Esophagus muscularis mucosa (tissue), 4 donors: Measurements from ENCODE around the gene GALNTL6. TPM values are rescaled to one million over a fixed set of nuclear protein-coding genes. Genes with fewer than 3 reads are reported as not detected.

ENCODE experiments used
- DNase-seq: peaks from one replicate; pipeline ENCODE4 v3.0.0-alpha.2; 2017; ENCODE audit errors: extremely low spot score
- H3K27ac ChIP-seq, 4 donors: fragments of 200-600 bp; sonication (generic); replicated peaks in 1 of 4; 1 replicate in 3 of 4; 2 replicates in 1 of 4; pipeline ENCODE4 v1.5.1; 2016 to 2019; ENCODE audit warnings: mild to moderate bottlenecking in 1 of 4
- H3K27me3 ChIP-seq, 4 donors: fragments of 200-600 bp; sonication (generic); one replicate each; pipeline versions ENCODE4 v1.5.1 to v1.6.0; 2016 to 2019
- H3K36me3 ChIP-seq, 4 donors: fragments of 200-600 bp; sonication (generic); one replicate each; pipeline ENCODE4 v1.5.1; 2016 to 2019
- H3K4me1 ChIP-seq, 4 donors: fragments of 200-600 bp; sonication (generic); one replicate each; pipeline ENCODE4 v1.5.1; 2016 to 2019
- H3K4me3 ChIP-seq, 4 donors: fragments of 200-600 bp; sonication (generic); 1 replicate in 2 of 4; 2 replicates in 2 of 4; pipeline ENCODE4 v1.5.1; 2016 to 2019; ENCODE audit warnings: mild to moderate bottlenecking in 4 of 4, moderate library complexity in 1 of 4
- H3K9me3 ChIP-seq, 4 donors: fragments of 200-600 bp; sonication (generic); 1 replicate in 3 of 4; 2 replicates in 1 of 4; pipeline ENCODE4 v1.5.1; 2016 to 2019
- EP300 ChIP-seq: sonication (generic); formaldehyde crosslinking; IDR thresholded peaks from one replicate; pipeline ENCODE4 v1.6.1; 2017; ENCODE audit warnings: antibody characterized with exemption
- POLR2A ChIP-seq: fragments of 450-650 bp; IDR thresholded peaks from one replicate; pipeline ENCODE4 v1.6.1; 2017; ENCODE audit warnings: antibody characterized with exemption, moderate library complexity, mild to moderate bottlenecking, low read depth
- POLR2AphosphoS5 ChIP-seq, 2 donors: sonication (generic); formaldehyde crosslinking; IDR thresholded peaks; one replicate each; pipeline ENCODE4 v1.6.1; 2017; ENCODE audit warnings: antibody characterized with exemption in 2 of 2
- WGBS: methylation state at CpG from one replicate; pipeline ENCODE4 v1.1.5; 2018; 5-methylcytosine and 5-hydroxymethylcytosine counted together
- intact Hi-C: fragments of 100-400 bp; cut with DNase I; formaldehyde crosslinking; loops from one replicate; pipeline ENCODE4 v1.15.1; 2023
- total RNA-seq, 4 donors: library from RNA; depleted of rRNA; stranded (reverse); fragments of >200 nt; gene quantifications; one replicate each; pipeline versions ENCODE4 v1.1.0 to v1.2.1, GENCODE V29; 2016
- TF ChIP-seq, protein P1 (sequence below), 3 experiments: fragments of 200-600 bp in 2 of 3; fragments of 450-650 bp in 1 of 3; sonication (generic) in 2 of 3; IDR thresholded peaks; one replicate each; pipeline ENCODE4 v1.5.1; 2017 to 2019; ENCODE audit warnings: antibody characterized with exemption in 3 of 3, mild to moderate bottlenecking in 2 of 3, moderate library complexity in 1 of 3

GALNTL6 gene
- total RNA-seq, 4 donors from 2014 or later = 0.33 to 0.42 TPM; not detected in 2

- Histone ChIP-seq H3K36me3 (no peaks in the 10 kb centered on the region), H3K9me3 (no peaks in the 10 kb centered on the region), H3K4me1 (no peaks in the 10 kb centered on the region), H3K4me3 (no peak overlapping the region), H3K27ac (no peak overlapping the region), H3K27me3 (no peaks in the 10 kb centered on the region)
- intact Hi-C loops = no loop called here
- 35% methylated on average over 4 of the region's 4 CpGs for WGBS
- TF ChIP-seq POLR2AphosphoS5 (IDR thresholded peaks at IDR 0.05) = no peak
- no peak for TF ChIP-seq EP300
- TF ChIP-seq, protein P1, sequence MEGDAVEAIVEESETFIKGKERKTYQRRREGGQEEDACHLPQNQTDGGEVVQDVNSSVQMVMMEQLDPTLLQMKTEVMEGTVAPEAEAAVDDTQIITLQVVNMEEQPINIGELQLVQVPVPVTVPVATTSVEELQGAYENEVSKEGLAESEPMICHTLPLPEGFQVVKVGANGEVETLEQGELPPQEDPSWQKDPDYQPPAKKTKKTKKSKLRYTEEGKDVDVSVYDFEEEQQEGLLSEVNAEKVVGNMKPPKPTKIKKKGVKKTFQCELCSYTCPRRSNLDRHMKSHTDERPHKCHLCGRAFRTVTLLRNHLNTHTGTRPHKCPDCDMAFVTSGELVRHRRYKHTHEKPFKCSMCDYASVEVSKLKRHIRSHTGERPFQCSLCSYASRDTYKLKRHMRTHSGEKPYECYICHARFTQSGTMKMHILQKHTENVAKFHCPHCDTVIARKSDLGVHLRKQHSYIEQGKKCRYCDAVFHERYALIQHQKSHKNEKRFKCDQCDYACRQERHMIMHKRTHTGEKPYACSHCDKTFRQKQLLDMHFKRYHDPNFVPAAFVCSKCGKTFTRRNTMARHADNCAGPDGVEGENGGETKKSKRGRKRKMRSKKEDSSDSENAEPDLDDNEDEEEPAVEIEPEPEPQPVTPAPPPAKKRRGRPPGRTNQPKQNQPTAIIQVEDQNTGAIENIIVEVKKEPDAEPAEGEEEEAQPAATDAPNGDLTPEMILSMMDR (IDR thresholded peaks at IDR 0.05) = no peak
- TF ChIP-seq POLR2A = no peak
- no peak for DNase-seq
These were observed 885.1 kb downstream of the GALNTL6 start for GRCh38 chr4:172698256-172698655.

DNA sequence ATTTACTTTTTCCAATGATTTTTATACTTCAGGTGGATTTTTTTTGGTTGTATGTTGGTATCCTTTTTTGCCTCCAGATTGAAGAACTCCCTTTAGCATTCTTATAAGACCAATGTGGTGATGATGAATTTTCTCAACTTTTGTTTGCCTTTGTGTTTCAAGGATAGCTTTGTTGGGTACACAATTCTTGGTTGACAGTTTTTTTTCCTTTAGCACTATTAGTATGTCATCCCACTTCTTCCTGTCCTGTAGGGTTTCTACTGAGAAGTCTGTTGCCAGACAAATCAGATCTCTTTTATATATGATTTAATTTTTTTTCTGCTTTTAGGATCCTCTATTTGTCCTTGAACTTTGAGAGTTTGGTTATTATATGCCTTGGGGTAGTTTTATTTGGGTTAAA lies 892.4 kb downstream of the GALNTL6 start:
- intact Hi-C loops = no loop called here
- H3K27ac ChIP-seq = no peak overlapping the region

DNA sequence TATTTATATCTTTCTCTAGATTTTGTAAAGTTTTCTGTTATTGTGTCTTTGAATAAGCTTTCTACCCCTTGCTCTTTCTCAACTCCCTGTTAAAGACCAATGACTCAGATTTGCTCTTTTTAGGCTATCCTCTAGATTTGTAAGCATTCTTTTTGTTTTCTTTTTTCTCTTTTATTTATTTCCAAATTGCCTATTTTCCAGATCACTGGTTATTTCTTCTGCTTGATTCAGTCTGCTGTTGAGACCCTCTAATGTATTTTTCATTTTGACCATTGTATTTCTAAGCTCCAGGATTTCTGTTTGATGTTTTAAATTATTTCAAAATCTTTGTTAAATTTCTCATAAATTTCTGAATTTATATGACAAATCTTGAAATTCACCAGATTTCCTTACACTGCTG lies 892.8 kb downstream of the GALNTL6 start:
- intact Hi-C loops = no loop called here
- no peak overlapping the region for H3K4me3 ChIP-seq
- H3K4me1 ChIP-seq = no peaks in the 10 kb centered on the region
- no peaks in the 10 kb centered on the region for H3K36me3 ChIP-seq
- no peaks in the 10 kb centered on the region for H3K27me3 ChIP-seq
- DNase-seq = no peak
- peaks cover 0 to 18% (median 15%) of the 10 kb centered on the region in 4 donors for H3K9me3 ChIP-seq
- TF ChIP-seq, protein P1 (IDR thresholded peaks at IDR 0.05) = no peak
- no peak overlapping the region for H3K27ac ChIP-seq

More for the DNA sequence above, 892.4 kb downstream of the GALNTL6 start:
- peaks cover 0 to 18% (median 15%) of the 10 kb centered on the region in 4 donors for H3K9me3 ChIP-seq
- H3K4me3 ChIP-seq = no peak overlapping the region
- no peaks in the 10 kb centered on the region for H3K36me3 ChIP-seq
- TF ChIP-seq, protein P1 (IDR thresholded peaks at IDR 0.05) = no peak
- no peaks in the 10 kb centered on the region for H3K4me1 ChIP-seq
- H3K27me3 ChIP-seq = no peaks in the 10 kb centered on the region
- DNase-seq = no peak

DNA sequence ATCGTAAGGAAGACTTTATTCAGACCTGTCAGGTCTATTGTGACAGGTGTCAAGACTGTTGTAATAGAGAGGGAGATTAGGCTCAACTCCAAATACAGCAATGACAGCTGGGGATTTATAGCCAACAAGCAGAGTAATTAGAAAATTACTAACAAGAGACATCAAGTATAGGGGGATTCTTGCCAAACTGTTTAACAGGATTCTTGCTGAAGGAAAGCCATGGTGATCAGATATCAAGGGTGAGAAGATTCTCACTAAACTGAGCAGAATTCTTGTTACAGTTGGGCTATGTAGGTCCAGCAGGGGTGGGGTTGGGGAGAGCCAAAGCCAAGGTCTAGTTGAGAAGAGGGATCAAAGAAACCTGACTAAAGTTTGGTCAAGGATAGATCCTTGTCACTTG lies 894.4 kb downstream of the GALNTL6 start:
- TF ChIP-seq POLR2A (no peak), EP300 (no peak), POLR2AphosphoS5 (IDR thresholded peaks at IDR 0.05) (no peak)
- TF ChIP-seq, protein P1 (IDR thresholded peaks at IDR 0.05) = no peak
- no peaks in the 10 kb centered on the region for H3K36me3 ChIP-seq
- no peak overlapping the region for H3K4me3 ChIP-seq
- no peak for DNase-seq
- H3K27ac ChIP-seq = no peak overlapping the region
- no peaks in the 10 kb centered on the region for H3K4me1 ChIP-seq
- H3K9me3 ChIP-seq = peaks cover 0 to 18% (median 15%) of the 10 kb centered on the region in 4 donors
- no peaks in the 10 kb centered on the region for H3K27me3 ChIP-seq
- 50% methylated on average over 1 of the region's 1 CpG for WGBS
- intact Hi-C loops = no loop called here

DNA sequence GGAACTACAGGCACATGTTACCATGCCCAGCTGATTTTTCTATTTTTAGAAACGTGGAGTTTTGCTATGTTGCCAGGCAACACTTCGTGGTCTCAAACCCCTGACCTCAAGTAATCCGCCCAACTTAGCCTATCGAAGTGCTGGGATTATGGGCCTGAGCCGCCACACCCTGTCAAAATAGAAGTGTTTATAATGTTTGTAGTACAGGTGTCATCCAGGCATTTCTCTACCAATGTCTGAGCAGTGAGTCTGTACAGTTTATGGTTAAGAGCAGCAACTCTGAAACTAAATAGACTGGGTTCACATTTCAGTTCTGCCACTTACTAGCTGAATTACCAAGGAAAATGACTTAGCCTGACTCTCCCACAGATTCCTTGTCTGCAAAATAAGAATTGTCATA lies 895.0 kb downstream of the GALNTL6 start:
- no peak for TF ChIP-seq POLR2A
- TF ChIP-seq EP300 = no peak
- TF ChIP-seq, protein P1 (IDR thresholded peaks at IDR 0.05) = no peak
- TF ChIP-seq POLR2AphosphoS5 (IDR thresholded peaks at IDR 0.05) = no peak
- intact Hi-C loops = no loop called here
- DNase-seq = no peak
- Histone ChIP-seq H3K27ac (no peak overlapping the region), H3K27me3 (no peaks in the 10 kb centered on the region), H3K4me1 (no peaks in the 10 kb centered on the region), H3K36me3 (no peaks in the 10 kb centered on the region), H3K9me3 (peaks cover 0 to 18% (median 15%) of the 10 kb centered on the region in 4 donors), H3K4me3 (no peak overlapping the region)
- 73% methylated on average over 5 of the region's 5 CpGs for WGBS
